SK-N-SH treated with all-trans-retinoic acid at 6 μM for 48 hours (cell line): ENCODE results near the gene IFT27.
"Not testable (repeated sequence)": the region's sequence is repeated elsewhere in the genome, so short reads cannot be mapped to it uniquely, and the experiment has no call there.

ENCODE experiments used
- ATAC-seq: fragments of 200-7000 bp; cut with Tn5 transposase; 3 replicates; pipeline ENCODE4 v1.9.1; 2020; ENCODE audit warnings: mild to moderate bottlenecking, moderate library complexity
- ARNTL ChIP-seq: fragments of 450-650 bp; formaldehyde crosslinking; IDR thresholded peaks from 2 replicates; pipeline ENCODE4 v1.5.0; 2020; ENCODE audit warnings: low read depth, mild to moderate bottlenecking, moderate library complexity, borderline replicate concordance
- CSDC2 ChIP-seq: fragments of 250-450 bp; sonication (Bioruptor Pico); IDR thresholded peaks from 2 replicates; pipeline ENCODE4 v1.5.0; 2020; ENCODE audit warnings: mild to moderate bottlenecking, moderate library complexity
- ESRRG ChIP-seq: fragments of 250-450 bp; sonication (Bioruptor Pico); IDR thresholded peaks from 2 replicates; pipeline ENCODE4 v1.6.1; 2021; ENCODE audit warnings: mild to moderate bottlenecking
- GLIS3 ChIP-seq: fragments of 250-450 bp; sonication (Bioruptor Pico); IDR thresholded peaks from 2 replicates; pipeline ENCODE4 v1.5.0; 2020; ENCODE audit warnings: mild to moderate bottlenecking, moderate library complexity
- ISL1 ChIP-seq: fragments of 250-450 bp; sonication (Bioruptor Pico); IDR thresholded peaks from 2 replicates; pipeline ENCODE4 v2.1.2; 2022; ENCODE audit warnings: mild to moderate bottlenecking, moderate library complexity
- PATZ1 ChIP-seq: fragments of 250-450 bp; sonication (Bioruptor Pico); IDR thresholded peaks from 2 replicates; pipeline ENCODE4 v1.8.0; 2020; ENCODE audit warnings: mild to moderate bottlenecking, moderate library complexity, borderline replicate concordance
- POU6F1 ChIP-seq: fragments of 250-450 bp; sonication (Bioruptor Pico); IDR thresholded peaks from 2 replicates; pipeline ENCODE4 v1.8.0; 2021; ENCODE audit warnings: low read depth, mild to moderate bottlenecking, moderate library complexity, borderline replicate concordance
- PPARA ChIP-seq: fragments of 250-450 bp; sonication (Bioruptor Pico); IDR thresholded peaks from 2 replicates; pipeline ENCODE4 v1.5.0; 2020; ENCODE audit warnings: mild to moderate bottlenecking, borderline replicate concordance
- SNAI2 ChIP-seq: fragments of 250-450 bp; sonication (Bioruptor Pico); IDR thresholded peaks from 2 replicates; pipeline ENCODE4 v1.5.0; 2020; ENCODE audit warnings: mild to moderate bottlenecking, moderate library complexity
- TCF4 ChIP-seq: fragments of 250-450 bp; sonication (Bioruptor Pico); IDR thresholded peaks from 2 replicates; pipeline ENCODE4 v1.8.0; 2021; ENCODE audit warnings: mild to moderate bottlenecking, moderate library complexity, borderline replicate concordance
- ZC3H10 ChIP-seq: fragments of 250-450 bp; sonication (Bioruptor Pico); IDR thresholded peaks from 2 replicates; pipeline ENCODE4 v1.5.1; 2021; ENCODE audit warnings: mild to moderate bottlenecking, moderate library complexity
- ZFP3 ChIP-seq: fragments of 250-450 bp; sonication (Bioruptor Pico); IDR thresholded peaks from 2 replicates; pipeline ENCODE4 v1.5.0; 2020; ENCODE audit warnings: mild to moderate bottlenecking, moderate library complexity
- ZFP30 ChIP-seq: fragments of 450-650 bp; formaldehyde crosslinking; IDR thresholded peaks from 2 replicates; pipeline ENCODE4 v1.5.0; 2022; ENCODE audit warnings: mild to moderate bottlenecking, moderate library complexity
- ZNF565 ChIP-seq: fragments of 450-650 bp; formaldehyde crosslinking; conservative IDR thresholded peaks from 2 replicates; pipeline ENCODE4 v1.5.0; 2020; ENCODE audit warnings: low read depth, mild to moderate bottlenecking, moderate library complexity
- ZNF70 ChIP-seq: fragments of 450-650 bp; formaldehyde crosslinking; IDR thresholded peaks from 2 replicates; pipeline ENCODE4 v1.5.0; 2020; ENCODE audit warnings: mild to moderate bottlenecking, moderate library complexity
- ZNF8 ChIP-seq: fragments of 450-650 bp; formaldehyde crosslinking; IDR thresholded peaks from 2 replicates; pipeline ENCODE4 v1.5.0; 2020; ENCODE audit warnings: mild to moderate bottlenecking, moderate library complexity
- TF ChIP-seq, protein P1 (sequence below): fragments of 250-450 bp; sonication (Bioruptor Pico); IDR thresholded peaks from 2 replicates; pipeline ENCODE4 v1.5.1; 2020; ENCODE audit warnings: low read depth, mild to moderate bottlenecking, moderate library complexity
- TF ChIP-seq, protein P2 (sequence below): fragments of 250-450 bp; sonication (Bioruptor Pico); IDR thresholded peaks from 2 replicates; pipeline ENCODE4 v1.5.1; 2021; ENCODE audit warnings: mild to moderate bottlenecking, moderate library complexity

The IFT27 gene

GRCh38 chr22:36731916-36732315, 44.0 kb downstream of the IFT27 start:
- TF ChIP-seq ESRRG (CRISPR knock-in tag) (no peak), ARNTL (CRISPR knock-in tag) (no peak)
- ATAC-seq: no peak

- ATAC-seq: not testable (repeated sequence)
These were observed 44.6 kb downstream of the IFT27 start for GRCh38 chr22:36731321-36731720.

DNA sequence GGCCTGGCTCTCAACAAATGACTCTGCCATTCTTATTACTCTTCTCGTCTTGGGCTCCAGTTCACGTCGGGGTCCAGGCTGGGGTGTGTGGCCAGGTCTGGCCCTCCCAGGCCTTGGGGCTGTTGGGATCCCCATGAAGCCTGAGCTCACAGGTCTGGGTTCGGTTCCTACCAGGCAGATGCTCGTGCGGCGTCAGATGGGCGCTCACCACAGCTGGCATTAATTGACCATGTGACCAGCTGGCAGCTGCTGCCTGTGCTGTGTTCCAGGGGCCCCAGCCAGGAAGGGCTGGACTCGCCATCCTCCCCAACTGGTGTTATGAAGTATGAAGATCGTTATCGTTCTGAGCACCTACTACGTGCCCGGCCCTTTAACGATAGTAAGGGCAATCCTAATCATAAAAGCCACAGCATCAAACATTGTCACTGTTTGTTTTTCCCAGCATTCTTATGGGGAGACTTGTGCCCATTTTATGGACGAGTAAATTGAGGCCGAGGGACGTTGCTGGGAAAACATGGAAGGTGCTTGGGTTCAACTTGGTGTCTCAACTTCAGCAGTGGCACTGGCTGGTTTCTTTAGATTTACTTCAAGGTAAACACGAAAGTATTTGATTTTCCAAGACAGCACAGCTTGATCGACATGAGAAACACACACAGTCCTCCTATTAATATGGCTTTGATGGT, 45.6 kb downstream of the IFT27 start:
- TF ChIP-seq ZFP3 (CRISPR knock-in tag) (no peak), ARNTL (CRISPR knock-in tag) (no peak), ZNF565 (CRISPR knock-in tag) (no peak), ZFP30 (CRISPR knock-in tag) (no peak), CSDC2 (CRISPR knock-in tag) (no peak), TCF4 (CRISPR knock-in tag) (no peak), ESRRG (CRISPR knock-in tag) (no peak), GLIS3 (no peak), ZNF8 (CRISPR knock-in tag) (no peak), PATZ1 (CRISPR knock-in tag) (no peak)
- TF ChIP-seq, protein P1, sequence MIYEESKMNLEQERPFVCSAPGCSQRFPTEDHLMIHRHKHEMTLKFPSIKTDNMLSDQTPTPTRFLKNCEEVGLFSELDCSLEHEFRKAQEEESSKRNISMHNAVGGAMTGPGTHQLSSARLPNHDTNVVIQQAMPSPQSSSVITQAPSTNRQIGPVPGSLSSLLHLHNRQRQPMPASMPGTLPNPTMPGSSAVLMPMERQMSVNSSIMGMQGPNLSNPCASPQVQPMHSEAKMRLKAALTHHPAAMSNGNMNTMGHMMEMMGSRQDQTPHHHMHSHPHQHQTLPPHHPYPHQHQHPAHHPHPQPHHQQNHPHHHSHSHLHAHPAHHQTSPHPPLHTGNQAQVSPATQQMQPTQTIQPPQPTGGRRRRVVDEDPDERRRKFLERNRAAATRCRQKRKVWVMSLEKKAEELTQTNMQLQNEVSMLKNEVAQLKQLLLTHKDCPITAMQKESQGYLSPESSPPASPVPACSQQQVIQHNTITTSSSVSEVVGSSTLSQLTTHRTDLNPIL (CRISPR knock-in tag): no peak
- TF ChIP-seq, protein P2, sequence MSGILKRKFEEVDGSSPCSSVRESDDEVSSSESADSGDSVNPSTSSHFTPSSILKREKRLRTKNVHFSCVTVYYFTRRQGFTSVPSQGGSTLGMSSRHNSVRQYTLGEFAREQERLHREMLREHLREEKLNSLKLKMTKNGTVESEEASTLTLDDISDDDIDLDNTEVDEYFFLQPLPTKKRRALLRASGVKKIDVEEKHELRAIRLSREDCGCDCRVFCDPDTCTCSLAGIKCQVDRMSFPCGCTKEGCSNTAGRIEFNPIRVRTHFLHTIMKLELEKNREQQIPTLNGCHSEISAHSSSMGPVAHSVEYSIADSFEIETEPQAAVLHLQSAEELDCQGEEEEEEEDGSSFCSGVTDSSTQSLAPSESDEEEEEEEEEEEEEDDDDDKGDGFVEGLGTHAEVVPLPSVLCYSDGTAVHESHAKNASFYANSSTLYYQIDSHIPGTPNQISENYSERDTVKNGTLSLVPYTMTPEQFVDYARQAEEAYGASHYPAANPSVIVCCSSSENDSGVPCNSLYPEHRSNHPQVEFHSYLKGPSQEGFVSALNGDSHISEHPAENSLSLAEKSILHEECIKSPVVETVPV (CRISPR knock-in tag): no peak
- no peak for ATAC-seq

DNA sequence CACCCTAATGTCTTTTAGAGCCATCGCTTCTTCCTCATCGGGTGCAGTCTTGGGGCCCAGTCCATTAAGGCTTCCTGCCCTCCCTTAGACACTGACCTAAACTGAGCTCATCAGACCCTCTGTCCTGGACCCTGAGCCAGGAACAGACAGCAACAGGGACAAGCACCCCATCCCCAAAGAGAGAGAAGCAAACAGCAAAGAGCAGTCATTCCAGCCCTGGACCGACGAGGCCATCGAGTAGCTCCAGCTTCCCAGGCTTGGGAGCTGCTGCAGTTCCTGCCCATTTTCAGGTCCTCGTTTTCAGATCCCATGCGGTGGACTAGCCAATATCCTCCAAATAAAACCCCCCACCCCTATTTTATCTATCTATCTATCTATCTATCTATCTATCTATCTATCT, 46.6 kb downstream of the IFT27 start:
- TF ChIP-seq PPARA (CRISPR knock-in tag) (no peak), SNAI2 (CRISPR knock-in tag) (no peak), ZFP30 (CRISPR knock-in tag) (no peak), ZNF565 (CRISPR knock-in tag) (no peak), ZNF70 (CRISPR knock-in tag) (no peak), TCF4 (CRISPR knock-in tag) (no peak), ISL1 (CRISPR knock-in tag) (no peak), ZC3H10 (CRISPR knock-in tag) (no peak), CSDC2 (CRISPR knock-in tag) (no peak), PATZ1 (CRISPR knock-in tag) (no peak), ESRRG (CRISPR knock-in tag) (no peak), ZNF8 (CRISPR knock-in tag) (no peak), POU6F1 (CRISPR knock-in tag) (no peak)
- TF ChIP-seq, protein P1 (CRISPR knock-in tag): no peak
- no peak for ATAC-seq
